HepG2 (cell line): ENCODE results near the gene TTC1. TPM values are rescaled to one million over a fixed set of nuclear protein-coding genes. Genes with fewer than 3 reads are reported as not detected.

Experiments
- ATAC-seq: fragments of 200-7000 bp; cut with Tn5 transposase; 3 replicates; pipeline ENCODE4 v1.9.1; 2020; ENCODE audit warnings: mild to moderate bottlenecking, moderate library complexity
- BruUV-seq: library from RNA; stranded (reverse); fragments of 400-500 nt; replicated peaks from 2 replicates; lab custom pipeline; 2021; lab: Mats Ljungman, UMichigan
- CTCF ChIA-PET: fragments of 300-600 bp; formaldehyde crosslinking; extraction: SDS; loops from one replicate; lab custom pipeline; 2021; ENCODE audit warnings: low total read pairs, inconsistent platforms, low intra/inter-chr PET ratio; lab: Yijun Ruan, JAX
- POLR2A ChIA-PET: fragments of 350-600 bp; sonication (Branson Sonifier 250); formaldehyde crosslinking; loops from one replicate; lab custom pipeline; 2020; ENCODE audit warnings: antibody characterized with exemption, inconsistent platforms; lab: Yijun Ruan, JAX
- DNase-seq: peaks from one replicate; pipeline ENCODE4 v3.0.0-alpha.2; 2015; ENCODE audit warnings: low spot score
- FAIRE-seq: peaks from 3 replicates; lab custom pipeline; 2011; peaks lifted over from hg19 to GRCh38; lab: Jason Lieb, UNC
- H2AFZ ChIP-seq: one replicate; pipeline ENCODE4 v1.6.1; 2011; ENCODE audit warnings: low read length, inconsistent platforms
- H3K27ac ChIP-seq: fragments of 300-600 bp; 3 replicates; pipeline ENCODE4 v1.8.0; 2011; ENCODE audit warnings: mixed run types, mild to moderate bottlenecking, mixed read lengths, low read length, inconsistent platforms; ENCODE audit not compliant: insufficient read depth; ENCODE audit errors: extremely low read length
- H3K27me3 ChIP-seq, 2 experiments: fragments of 200-600 bp in 1 of 2; 2 replicates in 1 of 2; 3 replicates in 1 of 2; pipeline versions ENCODE4 v1.6.0 to v1.8.0; 2011; ENCODE audit warnings: low read length in 2 of 2, mild to moderate bottlenecking in 2 of 2, moderate library complexity in 2 of 2, inconsistent platforms in 1 of 2; ENCODE audit not compliant: insufficient read depth in 2 of 2, control insufficient read depth in 1 of 2
- H3K36me3 ChIP-seq, 2 experiments: fragments of 200-600 bp in 1 of 2; replicated peaks in 1 of 2; 2 replicates in 1 of 2; 3 replicates in 1 of 2; pipeline versions ENCODE4 v1.5.1 to v1.8.0; 2011; ENCODE audit warnings: low read length in 2 of 2, inconsistent platforms in 1 of 2; ENCODE audit not compliant: insufficient read depth in 2 of 2, control insufficient read depth in 1 of 2
- H3K4me1 ChIP-seq: 2 replicates; pipeline ENCODE4 v1.5.1; 2012; ENCODE audit warnings: low read length, inconsistent platforms; ENCODE audit not compliant: insufficient read depth
- H3K4me2 ChIP-seq: 2 replicates; pipeline ENCODE4 v1.6.0; 2011; ENCODE audit warnings: low read depth, low read length, inconsistent platforms
- H3K4me3 ChIP-seq, 3 experiments: fragments of 200-600 bp in 1 of 3; sonication (generic), shearing (Covaris generic) in 1 of 3; replicated peaks in 1 of 3; 2 replicates each; pipeline ENCODE4 v1.5.1; 2011 to 2016; ENCODE audit warnings: low read length in 3 of 3, inconsistent platforms in 2 of 3, low read depth in 2 of 3, mild to moderate bottlenecking in 2 of 3, control low read depth in 1 of 3, mixed read lengths in 1 of 3; ENCODE audit not compliant: insufficient read depth in 1 of 3
- H3K79me2 ChIP-seq: one replicate; pipeline ENCODE4 v1.6.1; 2011; ENCODE audit warnings: low read length, inconsistent platforms; ENCODE audit not compliant: insufficient read depth
- H3K9ac ChIP-seq: 2 replicates; pipeline ENCODE4 v1.6.0; 2011; ENCODE audit warnings: mild to moderate bottlenecking, low read depth, low read length, inconsistent platforms; ENCODE audit not compliant: insufficient read depth
- H3K9me3 ChIP-seq: 2 replicates; pipeline ENCODE4 v1.5.1; 2012; ENCODE audit warnings: mild to moderate bottlenecking, low read length
- H4K20me1 ChIP-seq: 2 replicates; pipeline ENCODE4 v1.6.0; 2011; ENCODE audit warnings: inconsistent platforms, mild to moderate bottlenecking, low read length, moderate library complexity; ENCODE audit not compliant: insufficient read depth
- CCAR2 ChIP-seq: fragments of 200-400 bp; formaldehyde crosslinking; optimal IDR thresholded peaks from 2 replicates; pipeline ENCODE3; 2018; ENCODE audit warnings: low read depth, mild to moderate bottlenecking, low read length, moderate library complexity
- EEA1 ChIP-seq: sonication (generic); formaldehyde crosslinking; IDR thresholded peaks from 2 replicates; pipeline ENCODE4 v1.5.1; 2020; ENCODE audit warnings: mild to moderate bottlenecking, missing genetic modification reagents, borderline replicate concordance
- GABPA ChIP-seq, 2 experiments: IDR thresholded peaks; 2 replicates each; pipeline ENCODE4 v1.6.1; 2011 to 2016; ENCODE audit warnings: low read depth in 2 of 2, low read length in 1 of 2, missing biosample characterization in 1 of 2, missing genetic modification characterization in 1 of 2
- MTA3 ChIP-seq: sonication (generic); formaldehyde crosslinking; IDR thresholded peaks from 2 replicates; pipeline ENCODE4 v1.4.0; 2020; ENCODE audit warnings: missing genetic modification reagents
- SALL1 ChIP-seq: sonication (generic); formaldehyde crosslinking; IDR thresholded peaks from 2 replicates; pipeline ENCODE4 v1.8.0; 2022; ENCODE audit warnings: mild to moderate bottlenecking, missing genetic modification reagents
- SATB2 ChIP-seq: sonication (generic); formaldehyde crosslinking; IDR thresholded peaks from 2 replicates; pipeline ENCODE4 v1.5.0; 2020; ENCODE audit warnings: missing genetic modification reagents
- SOX13 ChIP-seq, 3 experiments: fragments of 450-650 bp in 1 of 3; sonication (generic) in 1 of 3; formaldehyde crosslinking in 1 of 3; IDR thresholded peaks in 2 of 3; conservative IDR thresholded peaks in 1 of 3; 2 replicates each; pipeline versions ENCODE4 v1.5.0 to v1.6.1; 2016 to 2020; ENCODE audit warnings: antibody characterized with exemption in 1 of 3, mild to moderate bottlenecking in 1 of 3, missing compliant biosample characterization in 1 of 3, missing genetic modification reagents in 1 of 3, moderate library complexity in 1 of 3
- SRSF4 ChIP-seq: fragments of 200-400 bp; formaldehyde crosslinking; IDR thresholded peaks from one replicate; pipeline ENCODE4 v1.6.1; 2018; ENCODE audit warnings: mild to moderate bottlenecking, low read depth, low read length, moderate library complexity; ENCODE audit not compliant: poor library complexity, severe bottlenecking
- ZNF230 ChIP-seq: sonication (generic); formaldehyde crosslinking; IDR thresholded peaks from 2 replicates; pipeline ENCODE4 v1.4.0; 2020; ENCODE audit warnings: mild to moderate bottlenecking, missing genetic modification reagents
- ZNF766 ChIP-seq: sonication (generic); formaldehyde crosslinking; IDR thresholded peaks from 2 replicates; pipeline ENCODE4 v1.5.0; 2020; ENCODE audit warnings: missing genetic modification reagents, borderline replicate concordance
- ZSCAN22 ChIP-seq: sonication (generic); formaldehyde crosslinking; IDR thresholded peaks from 2 replicates; pipeline ENCODE4 v1.4.0; 2020; ENCODE audit warnings: mild to moderate bottlenecking, missing genetic modification reagents
- WGBS: methylation state at CpG from one replicate; pipeline ENCODE4 v1.1.6; 2017; ENCODE audit warnings: low lambda C conversion rate; 5-methylcytosine and 5-hydroxymethylcytosine counted together
- in situ Hi-C: cut with HindIII; loops from 2 replicates; pipeline ENCODE4 v1.10.0; 2017; ENCODE audit warnings: low pct_unique_long_range_greater_than_20kb; ENCODE audit not compliant: extremely low pct_ligation_motif_present
- intact Hi-C: fragments of 100-400 bp; cut with micrococcal nuclease; formaldehyde crosslinking; loops from one replicate; pipeline ENCODE4 v1.10.0; 2022; ENCODE audit not compliant: unreplicated experiment
- polyA plus RNA-seq, 8 experiments: library from polyadenylated mRNA; depleted of rRNA in 3 of 8; stranded (reverse) in 7 of 8; unstranded in 1 of 8; fragments of >200 nt; fragmentation: Illumina TruSeq in 4 of 8; extraction: Trizol in 4 of 8; gene quantifications; 2 replicates each; pipeline versions ENCODE4 v1.2.1 to v1.2.3, GENCODE V29; 2011 to 2016; ENCODE audit warnings: low read depth in 4 of 8, missing spikeins in 1 of 8, mixed read lengths in 1 of 8; ENCODE audit not compliant: insufficient read depth in 1 of 8
- total RNA-seq, 5 experiments: library from RNA; depleted of rRNA; stranded (reverse); fragments of >200 nt; fragmentation: Illumina TruSeq; extraction: Trizol; gene quantifications; 2 replicates each; pipeline ENCODE4 v1.2.3, GENCODE V29; 2016; ENCODE audit warnings: low read depth in 1 of 5
- TF ChIP-seq, protein P1 (sequence below): sonication (generic); formaldehyde crosslinking; IDR thresholded peaks from 2 replicates; pipeline ENCODE4 v1.4.0; 2020; ENCODE audit warnings: missing genetic modification reagents
- TF ChIP-seq, protein P2 (sequence below): sonication (generic); formaldehyde crosslinking; conservative IDR thresholded peaks from 2 replicates; pipeline ENCODE4 v1.5.0; 2020; ENCODE audit warnings: missing genetic modification reagents
- TF ChIP-seq, protein P3 (sequence below): IDR thresholded peaks from 2 replicates; pipeline ENCODE4 v1.6.1; 2016; ENCODE audit warnings: control low read depth
- TF ChIP-seq, protein P4 (sequence below): IDR thresholded peaks from 2 replicates; pipeline ENCODE4 v1.6.1; 2016; ENCODE audit warnings: missing genetic modification reagents, missing compliant biosample characterization

The TTC1 gene
- total and polyA plus RNA-seq, 2 of the 13 experiments (the other 11 are each of a cell fraction or from before 2014, with no cell fraction given) = 16.1 to 72.1 TPM

DNA sequence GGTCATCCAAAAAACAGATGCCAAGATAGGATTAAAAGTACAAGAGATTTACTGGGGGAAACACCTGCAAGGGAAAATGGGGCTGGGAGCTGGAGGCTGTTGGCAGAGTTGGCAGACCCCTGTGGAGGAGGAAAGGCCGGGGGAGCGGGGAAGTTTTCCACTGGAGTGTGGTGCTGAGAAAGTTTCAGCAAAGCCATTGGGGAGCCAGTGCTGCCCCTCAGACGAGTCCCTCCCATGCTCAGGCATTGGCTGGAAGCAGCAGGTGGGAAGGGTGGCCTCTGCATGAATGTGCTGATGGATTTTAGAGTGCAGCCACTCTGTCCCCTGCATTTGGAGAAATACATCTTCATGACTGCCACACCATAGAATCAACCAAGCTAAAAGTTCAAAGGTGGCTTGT, 52.8 kb downstream of the TTC1 start:
- BruUV-seq = no TSS peak
- Histone ChIP-seq H3K4me3 (no peak overlapping the region), H3K27ac (no peak overlapping the region), H3K9me3 (no peaks in the 10 kb centered on the region), H3K79me2 (no peaks in the 10 kb centered on the region), H3K27me3 (no peaks in the 10 kb centered on the region), H3K4me1 (no peaks in the 10 kb centered on the region), H2AFZ (no peak overlapping the region), H3K36me3 (peaks cover 15 to 51% of the 10 kb centered on the region in 2 experiments; a peak in 4 of 5 replicates), H3K9ac (no peak overlapping the region), H4K20me1 (no peaks in the 10 kb centered on the region), H3K4me2 (no peak overlapping the region)
- DNase-seq (no peak), ATAC-seq (no peak), FAIRE-seq (no peak)
- TF ChIP-seq SATB2 (no peak), GABPA (IDR thresholded peaks at IDR 0.05; ENCODE audit: low read depth, low read length) (no peak), GABPA (CRISPR knock-in tag; IDR thresholded peaks at IDR 0.05; ENCODE audit: low read depth) (no peak), SRSF4 (no peak), CCAR2 (no peak), ZSCAN22 (CRISPR knock-in tag) (no peak), MTA3 (CRISPR knock-in tag) (no peak), ZNF766 (CRISPR knock-in tag) (no peak), ZNF230 (CRISPR knock-in tag) (no peak), SOX13 (IDR thresholded peaks at IDR 0.05) (no peak), SOX13 (CRISPR knock-in tag; conservative IDR thresholded peaks at IDR 0.05 in 1 of 2, IDR thresholded peaks at IDR 0.05 in 1 of 2) (no peak), EEA1 (CRISPR knock-in tag) (no peak), SALL1 (CRISPR knock-in tag) (no peak)
- TF ChIP-seq, protein P1, sequence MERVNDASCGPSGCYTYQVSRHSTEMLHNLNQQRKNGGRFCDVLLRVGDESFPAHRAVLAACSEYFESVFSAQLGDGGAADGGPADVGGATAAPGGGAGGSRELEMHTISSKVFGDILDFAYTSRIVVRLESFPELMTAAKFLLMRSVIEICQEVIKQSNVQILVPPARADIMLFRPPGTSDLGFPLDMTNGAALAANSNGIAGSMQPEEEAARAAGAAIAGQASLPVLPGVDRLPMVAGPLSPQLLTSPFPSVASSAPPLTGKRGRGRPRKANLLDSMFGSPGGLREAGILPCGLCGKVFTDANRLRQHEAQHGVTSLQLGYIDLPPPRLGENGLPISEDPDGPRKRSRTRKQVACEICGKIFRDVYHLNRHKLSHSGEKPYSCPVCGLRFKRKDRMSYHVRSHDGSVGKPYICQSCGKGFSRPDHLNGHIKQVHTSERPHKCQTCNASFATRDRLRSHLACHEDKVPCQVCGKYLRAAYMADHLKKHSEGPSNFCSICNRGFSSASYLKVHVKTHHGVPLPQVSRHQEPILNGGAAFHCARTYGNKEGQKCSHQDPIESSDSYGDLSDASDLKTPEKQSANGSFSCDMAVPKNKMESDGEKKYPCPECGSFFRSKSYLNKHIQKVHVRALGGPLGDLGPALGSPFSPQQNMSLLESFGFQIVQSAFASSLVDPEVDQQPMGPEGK = no peak
- TF ChIP-seq, protein P2, sequence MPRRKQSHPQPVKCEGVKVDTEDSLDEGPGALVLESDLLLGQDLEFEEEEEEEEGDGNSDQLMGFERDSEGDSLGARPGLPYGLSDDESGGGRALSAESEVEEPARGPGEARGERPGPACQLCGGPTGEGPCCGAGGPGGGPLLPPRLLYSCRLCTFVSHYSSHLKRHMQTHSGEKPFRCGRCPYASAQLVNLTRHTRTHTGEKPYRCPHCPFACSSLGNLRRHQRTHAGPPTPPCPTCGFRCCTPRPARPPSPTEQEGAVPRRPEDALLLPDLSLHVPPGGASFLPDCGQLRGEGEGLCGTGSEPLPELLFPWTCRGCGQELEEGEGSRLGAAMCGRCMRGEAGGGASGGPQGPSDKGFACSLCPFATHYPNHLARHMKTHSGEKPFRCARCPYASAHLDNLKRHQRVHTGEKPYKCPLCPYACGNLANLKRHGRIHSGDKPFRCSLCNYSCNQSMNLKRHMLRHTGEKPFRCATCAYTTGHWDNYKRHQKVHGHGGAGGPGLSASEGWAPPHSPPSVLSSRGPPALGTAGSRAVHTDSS (CRISPR knock-in tag) = no peak
- TF ChIP-seq, protein P3, sequence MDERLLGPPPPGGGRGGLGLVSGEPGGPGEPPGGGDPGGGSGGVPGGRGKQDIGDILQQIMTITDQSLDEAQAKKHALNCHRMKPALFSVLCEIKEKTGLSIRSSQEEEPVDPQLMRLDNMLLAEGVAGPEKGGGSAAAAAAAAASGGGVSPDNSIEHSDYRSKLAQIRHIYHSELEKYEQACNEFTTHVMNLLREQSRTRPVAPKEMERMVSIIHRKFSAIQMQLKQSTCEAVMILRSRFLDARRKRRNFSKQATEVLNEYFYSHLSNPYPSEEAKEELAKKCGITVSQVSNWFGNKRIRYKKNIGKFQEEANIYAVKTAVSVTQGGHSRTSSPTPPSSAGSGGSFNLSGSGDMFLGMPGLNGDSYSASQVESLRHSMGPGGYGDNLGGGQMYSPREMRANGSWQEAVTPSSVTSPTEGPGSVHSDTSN (CRISPR knock-in tag) = no peak
- TF ChIP-seq, protein P4, sequence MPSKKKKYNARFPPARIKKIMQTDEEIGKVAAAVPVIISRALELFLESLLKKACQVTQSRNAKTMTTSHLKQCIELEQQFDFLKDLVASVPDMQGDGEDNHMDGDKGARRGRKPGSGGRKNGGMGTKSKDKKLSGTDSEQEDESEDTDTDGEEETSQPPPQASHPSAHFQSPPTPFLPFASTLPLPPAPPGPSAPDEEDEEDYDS = no peak
- POLR2A ChIA-PET = no interaction called here
- 100% methylated on average over 2 of the region's 3 CpGs for WGBS
- in situ Hi-C loops = no loop called here
- CTCF ChIA-PET = no interaction called here
- intact Hi-C loops = no loop called here
